GM12892 (cell line): ENCODE data around the gene PAK6.

ENCODE experiments used
- POLR2A ChIP-seq: IDR thresholded peaks from 2 replicates; pipeline ENCODE4 v1.6.1; 2011; ENCODE audit warnings: low read depth, low read length, control low read depth
- TAF1 ChIP-seq: IDR thresholded peaks from 2 replicates; pipeline ENCODE4 v1.6.1; 2011; ENCODE audit warnings: low read depth, mild to moderate bottlenecking, control low read depth, low read length, borderline replicate concordance

GRCh38 chr15:40314723-40315276 lies 75.9 kb downstream of the PAK6 start:
- no peak for TF ChIP-seq POLR2A
- TF ChIP-seq TAF1: no peak
